Muscle of back (tissue), 11 donors: ENCODE data around the gene ZDHHC4. TPM values are rescaled to one million over a fixed set of nuclear protein-coding genes. Genes with fewer than 3 reads are reported as not detected.
A peak's percentile ranks its signal among the peaks of the same experiment; 100 is the strongest.
"Not testable (repeated sequence)": the region's sequence is repeated elsewhere in the genome, so short reads cannot be mapped to it uniquely, and the experiment has no call there.

Source experiments
- DNase-seq, 3 donors: peaks; one replicate each; pipeline versions ENCODE4 v3.0.0 to v3.0.0-alpha.2; 2013
- polyA plus RNA-seq, 10 donors: library from polyadenylated mRNA; unstranded; fragments of 120-200 nt; gene quantifications; one replicate each; pipeline ENCODE4 v1.2.1, GENCODE V29; 2013; ENCODE audit not compliant: insufficient read length in 10 of 10

Gene ZDHHC4
- polyA plus RNA-seq, 10 donors: 42.1 to 57.9 (median 45.7) TPM

DNA sequence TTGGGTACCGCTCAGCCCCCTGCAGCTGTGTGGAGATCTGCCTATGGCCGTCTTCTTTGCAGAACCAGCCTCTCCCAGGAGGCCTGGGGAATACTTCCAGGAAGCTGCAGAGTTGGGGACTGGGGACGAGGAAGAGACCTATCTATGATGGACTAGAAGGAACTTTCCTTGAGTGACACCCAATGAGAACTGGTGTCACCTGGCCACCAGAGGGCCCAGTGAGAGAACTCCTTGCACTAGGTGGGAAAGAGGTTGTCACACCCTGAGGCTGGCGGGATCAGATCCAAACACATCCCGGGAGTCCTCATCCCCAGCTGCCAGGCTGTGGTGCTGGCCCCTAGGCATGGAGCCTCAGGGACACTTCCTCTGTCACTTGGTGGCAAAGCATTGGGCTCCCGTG lies 21.1 kb upstream of the ZDHHC4 start:
- no peak for DNase-seq

DNA sequence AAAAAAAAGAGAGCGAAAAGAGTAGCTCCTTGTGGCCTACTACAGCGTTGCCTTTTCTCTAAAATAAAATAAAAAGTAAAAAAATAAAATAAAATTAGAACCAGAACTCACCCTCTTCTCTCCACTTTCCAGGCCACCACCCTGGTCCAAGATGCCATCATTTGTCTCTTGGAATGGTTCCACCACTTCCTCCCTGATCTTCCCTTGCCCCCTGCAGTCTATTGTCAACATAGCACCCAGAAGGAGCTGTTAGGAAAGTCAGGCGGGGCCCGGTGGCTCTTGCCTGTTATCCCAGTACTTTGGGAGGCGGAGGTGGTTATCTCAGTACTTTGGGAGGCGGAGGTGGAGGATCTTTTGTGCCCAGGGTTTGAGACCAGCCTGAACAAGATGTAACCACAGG lies 18.4 kb upstream of the ZDHHC4 start:
- DNase-seq: peak in 1 of 3 donors; percentile 26

DNA sequence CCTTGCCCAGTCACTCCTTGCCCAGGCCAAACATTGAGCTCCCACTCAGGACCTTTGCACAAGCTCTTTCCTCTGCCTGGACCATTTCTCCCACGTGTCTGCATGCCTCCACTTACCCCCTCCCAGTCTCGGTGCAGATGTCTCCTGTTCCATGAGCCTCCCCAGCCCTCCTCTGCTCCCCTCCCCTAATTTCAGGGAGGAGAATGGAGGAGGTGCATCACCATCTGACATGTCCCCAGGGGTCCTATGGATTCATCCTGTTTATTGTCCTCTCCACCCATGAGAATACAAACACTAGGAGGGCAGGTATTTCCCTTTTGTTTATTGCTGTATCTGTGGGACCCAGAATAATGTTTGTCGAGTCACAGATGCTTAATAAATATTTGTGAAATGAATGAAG lies 17.4 kb upstream of the ZDHHC4 start:
- no peak for DNase-seq

DNA sequence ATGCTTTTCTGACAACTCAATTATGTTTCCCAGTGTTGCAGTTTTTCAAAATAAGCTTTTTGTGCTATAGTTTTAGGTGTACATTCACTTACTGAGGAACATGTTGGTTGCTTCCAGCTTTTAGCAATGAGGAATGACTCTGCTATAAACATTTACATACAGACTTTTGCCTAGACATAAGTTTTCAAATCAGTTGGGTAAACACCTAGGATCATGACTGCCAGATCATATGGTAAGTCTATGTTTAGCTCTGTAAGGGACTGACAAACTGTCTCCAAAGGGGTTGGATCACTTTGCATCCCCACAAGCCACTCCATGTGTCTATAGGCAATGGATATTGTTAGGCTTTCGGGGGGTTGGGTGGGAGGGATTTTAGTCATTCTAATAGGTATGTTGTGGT lies 15.1 kb upstream of the ZDHHC4 start:
- DNase-seq: no peak

DNA sequence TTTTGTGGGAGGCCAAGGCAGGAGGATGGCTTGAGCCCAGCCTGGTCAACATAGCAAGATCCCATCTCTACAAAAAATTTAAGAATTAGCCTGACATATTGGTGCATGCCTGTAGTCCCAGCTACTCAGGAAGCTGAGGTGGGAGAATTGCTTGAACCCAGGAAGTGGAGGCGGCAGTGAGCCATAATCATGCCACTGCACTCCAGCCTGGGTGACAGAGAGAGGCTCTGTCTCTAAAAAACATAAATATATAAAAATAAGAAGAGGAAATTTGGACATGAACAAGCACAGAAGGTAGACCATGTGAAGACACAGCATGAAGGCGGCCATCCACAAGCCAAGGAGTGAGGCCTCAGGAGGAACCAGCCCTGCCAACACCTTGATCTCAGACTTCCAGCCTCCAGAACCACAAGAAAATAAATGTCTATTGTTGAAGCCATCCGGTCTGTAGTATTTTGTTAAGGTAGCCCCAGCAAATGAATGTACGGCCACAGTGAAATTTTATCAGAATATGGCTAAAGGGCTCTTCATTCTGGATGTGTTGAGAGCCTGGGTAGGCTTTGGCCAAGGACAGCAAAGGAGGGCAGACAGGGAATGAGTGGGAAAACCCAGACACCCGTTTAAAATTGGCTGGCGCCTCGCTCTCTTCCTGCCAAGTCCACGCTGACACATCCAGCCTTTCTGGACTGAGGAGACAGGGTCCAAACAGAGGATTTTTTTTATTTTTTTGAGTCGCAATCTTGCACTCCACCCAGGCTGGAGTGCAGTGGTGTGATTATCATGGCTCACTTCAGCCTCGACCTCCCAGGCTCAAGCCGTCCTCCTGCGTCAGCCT lies 13.1 kb upstream of the ZDHHC4 start:
- DNase-seq: no peak

DNA sequence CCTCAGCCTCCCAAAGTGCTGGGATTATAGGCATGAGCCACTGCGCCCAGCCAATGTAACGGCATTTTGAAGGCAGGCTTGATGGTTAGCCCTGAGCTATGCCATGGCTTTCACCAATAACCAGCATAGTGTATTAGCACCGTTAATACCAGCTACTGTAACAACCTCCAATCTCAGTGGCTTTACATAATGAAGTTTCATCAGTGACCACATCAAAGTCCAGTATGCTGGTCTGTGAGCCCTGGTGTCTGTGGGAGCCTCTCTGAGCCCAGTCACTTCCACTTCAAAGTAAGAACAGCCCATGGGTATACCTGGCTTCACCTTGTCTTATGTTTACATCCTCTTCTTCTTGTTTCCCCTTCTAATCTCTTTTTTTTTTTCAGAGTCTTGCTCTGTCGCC lies 11.6 kb upstream of the ZDHHC4 start:
- DNase-seq: no peak

DNA sequence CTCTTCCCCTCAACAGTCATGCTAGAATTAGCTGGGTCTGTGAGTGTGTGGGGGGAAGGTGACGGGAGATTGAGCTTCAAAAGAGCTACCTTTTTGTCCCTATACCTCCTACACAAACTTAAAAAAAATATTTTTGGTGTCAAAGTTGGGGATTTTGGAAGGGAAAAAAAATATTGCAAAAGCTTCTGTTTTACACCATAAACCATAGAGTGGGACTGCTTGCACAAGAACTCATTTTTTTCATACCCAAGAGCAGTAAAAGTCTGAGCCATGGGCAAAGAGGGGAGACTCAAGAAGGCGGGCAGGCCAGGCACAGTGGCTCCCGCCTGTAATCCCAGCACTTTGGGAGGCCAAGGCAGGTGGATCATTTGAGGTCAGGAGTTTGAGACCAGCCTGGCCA lies 9.4 kb upstream of the ZDHHC4 start:
- no peak for DNase-seq

DNA sequence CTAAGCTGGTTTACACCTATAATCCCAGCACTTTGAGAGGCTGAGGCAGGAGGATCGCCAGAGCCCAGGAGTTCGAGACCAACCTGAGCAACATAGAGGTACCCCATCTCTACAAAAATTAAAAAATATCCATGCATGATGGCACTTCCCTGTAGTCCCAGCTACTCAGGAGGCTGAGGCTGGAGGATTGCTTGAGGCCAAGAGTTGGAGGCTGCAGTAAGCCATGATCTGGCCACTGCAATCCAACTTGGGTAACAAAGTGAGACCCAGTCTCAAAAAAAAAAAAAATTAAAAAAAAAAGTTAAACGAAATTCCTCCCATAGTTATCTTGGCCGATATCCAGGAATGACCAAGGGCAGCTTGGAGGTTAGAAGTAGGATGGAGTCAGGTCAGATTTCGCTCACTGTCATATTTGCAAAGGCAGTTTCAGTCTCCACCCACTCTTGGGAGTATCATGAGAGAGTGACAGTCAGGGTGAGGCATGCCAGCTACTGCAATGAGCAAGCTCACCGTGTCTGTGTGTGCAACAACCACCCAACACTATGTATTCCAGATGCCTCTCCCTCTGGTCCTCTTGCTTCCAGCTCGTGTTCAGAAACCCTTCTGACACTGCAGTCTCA lies 6.0 kb upstream of the ZDHHC4 start:
- DNase-seq: no peak

DNA sequence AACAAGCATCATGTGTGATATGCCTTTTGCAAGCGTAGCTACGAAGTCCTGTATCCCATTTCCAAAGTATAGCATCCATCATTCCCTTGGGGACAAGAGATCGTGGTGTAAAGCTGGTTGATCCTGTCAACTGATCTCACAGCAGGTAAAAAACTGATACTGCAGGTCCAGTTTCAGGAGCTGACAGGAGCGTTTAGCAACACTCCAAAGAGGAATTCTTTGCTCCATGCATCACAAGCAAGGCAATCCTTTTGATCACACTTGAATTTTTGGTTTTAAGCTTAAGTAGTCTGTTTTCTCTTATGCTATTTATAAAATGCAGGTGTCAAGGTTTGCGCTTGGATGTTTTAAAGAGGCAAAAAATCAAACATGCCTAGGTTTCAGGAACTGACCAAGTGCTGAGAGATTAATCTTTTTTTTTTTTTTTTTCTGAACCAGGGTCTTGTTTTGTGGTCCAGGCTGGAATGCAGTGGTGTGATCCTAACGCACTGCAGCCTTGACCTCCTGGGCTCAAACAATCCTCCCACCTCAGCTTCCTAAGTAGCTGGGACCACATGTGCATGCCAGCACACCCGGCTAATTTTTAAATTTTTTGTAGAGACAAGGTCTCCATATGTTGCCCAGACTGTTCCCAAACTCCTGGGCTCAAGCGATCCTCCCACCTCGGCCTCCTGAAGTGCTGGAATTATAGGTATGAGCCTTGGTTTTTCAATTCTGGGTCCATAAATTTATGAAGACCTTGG lies 1.8 kb upstream of the ZDHHC4 start:
- DNase-seq: no peak

DNA sequence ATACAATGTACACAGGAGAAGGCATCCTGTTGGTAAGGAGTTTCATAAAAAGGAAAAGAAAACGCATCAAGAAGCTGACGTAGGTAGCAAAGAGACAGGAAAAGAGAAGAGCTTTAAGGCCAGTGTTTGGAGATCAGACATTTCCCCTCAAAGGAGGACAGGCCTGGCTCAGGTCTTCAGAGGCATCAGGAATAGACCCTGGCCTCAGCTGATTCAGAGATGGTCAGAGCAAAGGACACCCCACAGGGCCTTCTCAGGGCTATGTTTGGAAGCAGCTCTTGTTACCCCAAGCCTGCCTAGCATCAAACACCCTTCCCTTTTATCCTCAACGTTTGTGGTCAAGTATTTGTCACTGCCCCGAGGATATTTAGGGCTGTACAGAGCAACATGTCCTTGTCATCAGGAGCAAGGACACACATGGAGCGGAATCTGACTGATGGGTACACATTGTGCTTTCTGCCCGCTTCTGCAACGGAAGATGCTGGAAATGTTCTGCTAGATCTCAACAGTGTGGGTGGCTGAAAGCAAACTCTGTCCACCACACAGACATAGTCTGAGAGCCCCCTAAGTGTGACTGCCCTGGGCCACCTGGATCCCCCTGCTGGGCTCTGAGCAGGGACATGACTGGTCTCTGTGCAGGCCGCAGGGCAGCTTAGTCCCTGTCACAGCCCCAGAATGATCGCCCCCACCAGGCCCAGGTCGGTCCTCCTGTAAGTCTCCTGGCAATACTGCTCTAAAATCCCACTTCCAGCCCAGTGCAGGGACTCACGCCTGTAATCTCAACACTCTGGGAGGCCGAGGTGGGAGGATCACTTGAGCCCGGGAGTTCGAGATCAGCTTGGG lies 1.0 kb upstream of the ZDHHC4 start:
- no peak for DNase-seq

DNA sequence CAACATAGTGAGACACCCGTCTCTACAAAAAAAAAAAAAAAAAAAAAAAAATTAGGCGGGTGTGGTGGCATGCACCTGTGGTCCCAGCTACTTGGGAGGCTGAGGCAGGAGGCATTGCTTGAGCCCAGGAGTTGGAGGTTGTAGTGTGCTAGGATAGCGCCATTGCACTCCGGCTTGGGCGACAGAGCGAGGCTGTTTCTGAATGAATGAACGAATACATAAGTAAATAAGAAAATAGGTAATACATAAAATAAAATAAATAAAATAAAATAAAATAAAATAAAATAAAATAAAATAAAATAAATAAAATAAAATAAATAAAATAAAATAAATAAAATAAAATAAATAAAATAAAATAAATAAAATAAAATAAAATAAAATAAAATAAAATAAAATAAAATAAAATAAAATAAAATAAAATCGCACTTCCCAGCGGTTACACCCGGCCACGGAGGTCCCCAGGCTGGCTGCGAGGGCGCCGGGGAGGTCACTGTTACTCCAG lies 336 bp upstream of the ZDHHC4 start:
- peak in 1 of 3 donors; percentile 33 for DNase-seq

DNA sequence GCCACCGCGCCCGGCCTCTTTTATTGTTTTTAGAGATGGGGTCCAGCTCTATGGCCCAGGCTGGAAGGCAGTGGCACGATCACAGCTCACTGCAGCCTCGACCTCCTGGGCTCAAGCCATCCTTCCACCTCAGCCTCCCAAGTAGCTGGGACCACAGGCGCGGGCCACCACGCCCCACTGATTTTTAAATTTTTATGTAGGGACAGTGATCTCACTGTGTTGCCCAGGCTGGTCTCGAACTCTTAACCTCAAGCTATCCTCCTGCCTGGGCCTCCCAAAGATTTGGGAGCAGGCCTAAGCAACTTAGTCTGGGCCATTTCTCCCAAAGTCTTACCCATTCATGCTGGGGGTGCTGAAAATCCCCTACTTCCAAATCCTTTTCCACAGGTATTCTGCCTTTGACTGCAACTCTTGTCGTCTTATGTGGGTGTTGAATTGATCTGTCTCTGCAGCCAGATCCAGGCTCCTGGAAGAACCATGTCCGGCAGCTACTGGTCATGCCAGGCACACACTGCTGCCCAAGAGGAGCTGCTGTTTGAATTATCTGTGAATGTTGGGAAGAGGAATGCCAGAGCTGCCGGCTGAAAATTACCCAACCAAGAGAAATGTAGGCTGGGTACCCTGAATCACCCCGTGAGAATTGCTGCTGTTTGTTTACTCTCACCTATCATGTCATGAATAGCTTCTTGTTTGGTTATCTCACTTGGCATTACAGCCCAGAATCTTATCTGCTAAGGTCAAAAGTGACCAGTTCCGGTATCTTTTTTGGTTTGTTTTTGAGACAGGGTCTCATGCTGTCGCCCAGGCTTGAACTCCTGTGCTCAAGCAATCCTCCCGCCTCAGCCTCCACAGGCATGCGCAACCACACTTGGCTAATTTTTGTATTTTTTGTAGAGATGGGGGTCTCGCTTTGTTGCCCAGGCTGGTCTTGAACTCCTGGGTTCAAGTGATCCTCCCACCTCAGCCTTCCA lies 1.1 kb downstream of the ZDHHC4 start:
- DNase-seq: no peak

DNA sequence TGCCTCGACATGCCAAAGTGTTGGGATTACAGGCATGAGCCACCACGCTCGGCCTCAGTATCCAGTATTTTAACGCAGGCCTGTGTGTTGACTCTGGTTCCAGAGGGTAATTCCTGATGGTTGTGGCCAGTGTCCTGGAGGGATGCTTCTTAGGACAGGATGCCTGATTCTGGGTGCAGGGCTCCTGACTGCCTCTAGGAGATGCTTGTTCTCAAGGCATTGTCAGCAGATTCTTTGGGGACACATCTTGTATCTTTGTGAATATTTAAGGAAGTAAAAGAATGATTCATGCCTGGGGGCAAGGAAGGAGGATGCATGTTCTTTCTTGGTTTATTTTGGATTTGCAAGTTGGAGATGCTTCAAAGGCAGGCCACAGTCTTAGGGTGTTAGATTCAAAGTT lies 2.2 kb downstream of the ZDHHC4 start:
- no peak for DNase-seq

DNA sequence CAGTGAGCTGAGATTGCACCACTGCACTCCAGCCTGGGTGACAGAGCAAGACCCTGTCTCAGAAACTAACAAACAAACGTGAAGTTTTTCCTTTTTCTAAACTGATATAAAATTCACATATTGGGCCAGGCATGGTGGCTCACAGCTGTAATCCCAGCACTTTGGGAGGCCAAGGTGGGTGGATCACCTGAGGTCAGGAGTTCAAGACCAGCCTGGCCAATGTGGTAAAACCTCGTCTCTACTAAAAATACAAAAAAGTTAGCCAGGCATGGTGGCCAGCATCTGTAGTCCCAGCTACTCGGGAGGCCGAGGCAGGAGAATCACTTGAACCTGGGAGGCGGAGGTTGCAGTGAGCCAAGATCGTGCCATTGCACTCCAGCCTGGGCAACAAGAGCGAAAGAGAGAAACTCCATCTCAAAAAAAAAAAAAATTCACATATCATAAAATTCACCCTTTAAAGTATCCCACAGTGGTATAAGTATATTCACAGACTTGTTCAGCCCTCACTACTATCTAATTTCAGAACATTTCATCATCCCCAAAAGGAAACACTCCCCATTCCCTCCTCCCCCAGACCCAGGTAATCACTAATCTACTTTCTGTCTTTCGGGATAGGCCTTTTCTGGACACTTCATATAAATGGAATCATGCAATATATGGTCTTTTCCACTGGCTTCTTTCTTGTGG lies 8.6 kb downstream of the ZDHHC4 start:
- not testable (repeated sequence) for DNase-seq

DNA sequence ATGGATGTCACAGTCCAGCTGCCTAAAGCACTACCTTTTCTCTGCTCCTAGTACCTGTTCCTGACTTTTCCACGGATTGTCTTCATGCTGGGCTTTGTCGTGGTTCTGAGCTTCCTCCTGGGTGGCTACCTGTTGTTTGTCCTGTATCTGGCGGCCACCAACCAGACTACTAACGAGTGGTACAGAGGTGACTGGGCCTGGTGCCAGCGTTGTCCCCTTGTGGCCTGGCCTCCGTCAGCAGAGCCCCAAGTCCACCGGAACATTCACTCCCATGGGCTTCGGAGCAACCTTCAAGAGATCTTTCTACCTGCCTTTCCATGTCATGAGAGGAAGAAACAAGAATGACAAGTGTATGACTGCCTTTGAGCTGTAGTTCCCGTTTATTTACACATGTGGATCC lies 11.3 kb downstream of the ZDHHC4 start:
- no peak for DNase-seq

DNA sequence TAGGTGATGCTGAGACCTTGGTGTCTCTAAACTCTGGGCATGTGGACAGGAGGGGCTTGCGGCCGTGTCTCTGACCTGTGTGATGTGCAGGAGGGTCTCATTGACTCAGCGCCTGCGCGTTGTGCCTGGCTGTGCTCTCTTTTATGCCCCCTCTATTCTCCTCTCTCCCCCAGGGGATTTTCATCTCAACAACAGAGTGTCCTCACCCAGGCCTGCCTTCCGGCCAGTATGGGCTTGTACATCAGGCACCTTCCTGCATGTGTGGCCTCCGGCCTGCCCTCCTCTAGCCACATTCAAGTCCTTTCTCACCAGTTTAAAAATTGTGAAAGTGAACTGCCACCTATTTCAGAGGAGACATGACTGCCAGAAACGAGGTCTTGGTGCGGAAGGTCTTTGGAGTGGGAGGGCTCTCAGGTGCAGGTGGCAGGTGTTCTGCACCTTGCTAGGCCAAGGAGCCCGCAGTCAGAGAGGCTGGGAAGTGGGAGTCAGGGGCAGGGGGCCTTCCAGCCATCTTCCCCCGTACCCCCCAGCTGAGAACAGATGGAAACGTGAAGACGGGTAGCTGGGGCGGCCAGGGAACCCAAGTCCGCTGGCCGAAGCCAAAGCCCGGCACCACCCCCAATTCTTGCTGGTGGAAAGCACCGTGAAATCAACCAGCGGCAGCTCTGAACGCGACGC lies 12.0 kb downstream of the ZDHHC4 start:
- no peak for DNase-seq

DNA sequence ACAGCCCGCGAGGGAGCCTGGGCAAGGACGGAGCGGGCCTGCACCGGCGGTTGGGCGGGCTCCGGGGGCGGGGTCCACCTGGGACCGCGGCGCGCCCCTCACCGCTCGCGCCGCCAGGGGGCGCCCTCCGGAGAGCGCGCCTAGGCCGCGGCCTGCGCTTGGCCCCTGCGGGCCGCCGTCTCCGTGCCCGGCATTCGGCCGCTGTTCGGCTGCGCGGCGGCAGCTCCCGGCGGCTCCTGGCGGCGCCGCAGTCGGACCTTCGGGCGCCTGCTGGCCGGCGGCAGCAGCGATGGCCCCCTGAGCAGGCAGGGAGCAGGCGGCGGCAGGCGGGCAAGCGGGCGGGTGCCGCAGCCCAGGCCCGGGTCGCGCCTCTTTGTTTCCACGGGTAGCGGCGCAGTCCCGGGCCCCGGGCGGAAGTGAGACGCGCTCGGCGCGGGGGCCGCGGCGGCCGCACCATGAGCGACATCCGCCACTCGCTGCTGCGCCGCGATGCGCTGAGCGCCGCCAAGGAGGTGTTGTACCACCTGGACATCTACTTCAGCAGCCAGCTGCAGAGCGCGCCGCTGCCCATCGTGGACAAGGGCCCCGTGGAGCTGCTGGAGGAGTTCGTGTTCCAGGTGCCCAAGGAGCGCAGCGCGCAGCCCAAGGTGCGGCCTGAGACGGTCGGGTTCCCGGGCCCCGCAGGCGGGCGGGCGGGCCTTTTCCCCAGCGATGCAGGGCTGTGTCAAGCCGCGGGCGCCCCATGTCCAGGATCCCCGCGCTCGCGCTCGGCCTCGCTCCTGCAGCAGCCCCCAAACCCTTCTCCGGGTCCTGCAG lies 12.8 kb downstream of the ZDHHC4 start, which contains the start of gene INTS15:
INTS15 (plus strand) TSS at position 193 of the 816 bp plus-strand sequence; CDS start at position 456, 263 bp downstream.
- peak; percentile 79 to 93 (median 93) for DNase-seq

DNA sequence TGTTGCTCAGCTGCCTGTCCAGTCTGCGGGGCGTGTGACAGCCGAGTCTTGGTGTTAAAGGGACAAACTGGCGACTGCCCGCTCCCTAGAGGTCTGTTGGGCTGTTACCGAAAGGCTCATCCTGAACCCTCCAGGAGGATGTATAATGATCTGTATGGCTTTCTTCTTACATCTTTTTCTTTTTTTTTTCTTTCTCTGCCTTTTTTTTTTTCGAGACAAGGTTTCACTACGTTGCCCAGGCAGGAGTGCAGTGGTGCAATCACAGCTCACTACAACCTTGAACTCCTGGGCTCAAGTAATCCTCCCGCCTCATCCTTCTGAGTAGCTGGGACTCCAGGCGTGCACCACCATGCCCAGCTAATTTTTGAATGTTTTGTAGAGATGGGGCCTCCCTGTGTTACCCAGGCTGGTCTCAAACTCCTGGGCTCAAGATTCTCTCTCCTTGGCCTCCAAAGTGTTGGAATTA lies 13.4 kb downstream of the ZDHHC4 start:
- DNase-seq: no peak
